Heart right ventricle (tissue), 16 donors: ENCODE results near the gene P3H3. TPM values are rescaled to one million over a fixed set of nuclear protein-coding genes. Genes with fewer than 3 reads are reported as not detected.

Source experiments
- ATAC-seq, 8 donors: fragments of 200-7000 bp; cut with Tn5 transposase; one replicate each; pipeline ENCODE4 v1.9.1; 2020; ENCODE audit warnings: mild to moderate bottlenecking in 8 of 8, moderate library complexity in 8 of 8, moderate number of reproducible peaks in 1 of 8
- DNase-seq, 2 donors: peaks; one replicate each; pipeline ENCODE4 v3.0.0-alpha.2; 2020
- H3K27ac ChIP-seq, 10 donors: fragments of 200-600 bp; sonication (generic) in 2 of 10; one replicate each; pipeline versions ENCODE4 v1.5.0 to v1.8.0; 2020 to 2022; ENCODE audit warnings: mild to moderate bottlenecking in 3 of 10
- H3K27me3 ChIP-seq, 7 donors: fragments of 200-600 bp; one replicate each; pipeline ENCODE4 v1.8.0; 2021 to 2022; ENCODE audit warnings: mild to moderate bottlenecking in 2 of 7
- H3K36me3 ChIP-seq, 9 donors: fragments of 200-600 bp; sonication (generic) in 1 of 9; one replicate each; pipeline versions ENCODE4 v1.5.0 to v1.8.0; 2020 to 2022; ENCODE audit warnings: mild to moderate bottlenecking in 2 of 9
- H3K4me1 ChIP-seq, 9 donors: fragments of 200-600 bp; sonication (generic) in 1 of 9; one replicate each; pipeline versions ENCODE4 v1.5.0 to v1.8.0; 2020 to 2022; ENCODE audit warnings: mild to moderate bottlenecking in 4 of 9
- H3K4me3 ChIP-seq, 10 donors: fragments of 200-600 bp; sonication (generic) in 2 of 10; one replicate each; pipeline versions ENCODE4 v1.5.0 to v1.8.0; 2020 to 2022; ENCODE audit warnings: mild to moderate bottlenecking in 7 of 10, moderate library complexity in 2 of 10
- H3K9me3 ChIP-seq, 11 donors: fragments of 200-600 bp in 10 of 11; sonication (generic) in 2 of 11; one replicate each; pipeline versions ENCODE4 v1.5.0 to v1.8.0; 2013 to 2022; ENCODE audit warnings: mild to moderate bottlenecking in 2 of 11, control low read depth in 1 of 11, moderate library complexity in 1 of 11
- WGBS, 2 donors: extraction: QIAGEN DNeasy Blood & Tissue Kit; methylation state at CpG; one replicate each; pipeline ENCODE4 v1.1.7; 2013; ENCODE audit warnings: inconsistent platforms in 1 of 2; 5-methylcytosine and 5-hydroxymethylcytosine counted together
- intact Hi-C, 10 donors: fragments of 100-400 bp; cut with DNase I; formaldehyde crosslinking; loops; one replicate each; pipeline versions ENCODE4 v1.11.1 to v1.14.2; 2022
- polyA plus RNA-seq, 2 donors: library from polyadenylated mRNA; stranded (reverse); fragments of 200-250 nt; gene quantifications; one replicate each; pipeline ENCODE4 v1.2.3, GENCODE V29; 2013
- total RNA-seq, 10 donors: library from RNA; stranded (reverse); fragmentation: NEBNext Ultra II Directional in 3 of 10; extraction: Animal tissue kit (Norgen Biotek cat#: 25700) in 3 of 10; gene quantifications; one replicate each; pipeline versions ENCODE4 v1.2.1 to v1.2.4, GENCODE V29; 2021 to 2023
- TF ChIP-seq, protein P1 (sequence below), 9 donors: fragments of 200-600 bp; sonication (generic) in 2 of 9; IDR thresholded peaks; one replicate each; pipeline versions ENCODE4 v1.5.0 to v1.8.0; 2021 to 2022; ENCODE audit warnings: antibody characterized with exemption in 9 of 9, mild to moderate bottlenecking in 5 of 9, moderate library complexity in 1 of 9
- donor health status: Arrhythmogenic right ventricular cardiomyopathy.
- donor health status: ischemic (EF 13 %, LVEDD 7.1; RV severe dilation, severe dysfunction).
- donor health status: healthy with polysubstance abuse.
- donor health status: DM: no; HTN: yes; CAD: no.
- donor health status: DM: no; HTN: no; CAD: no.
- donor health status: ischemic (EF 25% LVEDD 6.9; RV normal size, moderate dysfunction).
- donor health status: ischemic (EF 25% LVEDD 5.7; RV mildly dilated, moderate dysfunction).
- donor health status: healthy.
- donor health status: DM: yes; HTN: yes; CAD: no.
- donor health status: Ischemic cardiomyopathy.
- donor health status: ischemic (EF 35%, LVEDD 5.7; RV mildly dilated, moderate dysfunction).
- donor health status: nonischemic (EF 11% LVEDD 7.7; RV severe dilation, severe dysfunction).
- donor health status: DM: yes; HTN: yes; CAD: no.
- donor health status: PGD.
- donor health status: ischemic (EF 29% LVEDD 5.4; RV normal size, mild dysfunction).
- donor health status: nonischemic (EF 23%, LVEDD 6.1; RV moderate dilation, normal function).

Gene P3H3
- total and polyA plus RNA-seq, 12 donors, result 6.4 to 37.8 (median 16.0) TPM

GRCh38 chr12:6840330-6840729 lies 12.1 kb downstream of the P3H3 start:
- ATAC-seq, result peak in 5 of 8 donors; percentile 1 to 20 (median 7)
- DNase-seq, result no peak
- TF ChIP-seq, protein P1, sequence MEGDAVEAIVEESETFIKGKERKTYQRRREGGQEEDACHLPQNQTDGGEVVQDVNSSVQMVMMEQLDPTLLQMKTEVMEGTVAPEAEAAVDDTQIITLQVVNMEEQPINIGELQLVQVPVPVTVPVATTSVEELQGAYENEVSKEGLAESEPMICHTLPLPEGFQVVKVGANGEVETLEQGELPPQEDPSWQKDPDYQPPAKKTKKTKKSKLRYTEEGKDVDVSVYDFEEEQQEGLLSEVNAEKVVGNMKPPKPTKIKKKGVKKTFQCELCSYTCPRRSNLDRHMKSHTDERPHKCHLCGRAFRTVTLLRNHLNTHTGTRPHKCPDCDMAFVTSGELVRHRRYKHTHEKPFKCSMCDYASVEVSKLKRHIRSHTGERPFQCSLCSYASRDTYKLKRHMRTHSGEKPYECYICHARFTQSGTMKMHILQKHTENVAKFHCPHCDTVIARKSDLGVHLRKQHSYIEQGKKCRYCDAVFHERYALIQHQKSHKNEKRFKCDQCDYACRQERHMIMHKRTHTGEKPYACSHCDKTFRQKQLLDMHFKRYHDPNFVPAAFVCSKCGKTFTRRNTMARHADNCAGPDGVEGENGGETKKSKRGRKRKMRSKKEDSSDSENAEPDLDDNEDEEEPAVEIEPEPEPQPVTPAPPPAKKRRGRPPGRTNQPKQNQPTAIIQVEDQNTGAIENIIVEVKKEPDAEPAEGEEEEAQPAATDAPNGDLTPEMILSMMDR (IDR thresholded peaks at IDR 0.05), result no peak
- no peak overlapping the region for H3K4me3 ChIP-seq
- 42 to 47% methylated on average over 1 of the region's 1 CpG for WGBS, 2 donors
- H3K27me3 ChIP-seq, result no peaks in the 10 kb centered on the region
- H3K27ac ChIP-seq, result peak overlapping the region in 3 of 10 donors; percentile 56 to 67 (median 56)
- intact Hi-C loops, result no loop called here
- no peaks in the 10 kb centered on the region for H3K9me3 ChIP-seq
- peaks cover 0 to 83% (median 30%) of the 10 kb centered on the region in 9 donors for H3K36me3 ChIP-seq
- H3K4me1 ChIP-seq, result peaks cover 0 to 38% (median 0%) of the 10 kb centered on the region in 9 donors

DNA sequence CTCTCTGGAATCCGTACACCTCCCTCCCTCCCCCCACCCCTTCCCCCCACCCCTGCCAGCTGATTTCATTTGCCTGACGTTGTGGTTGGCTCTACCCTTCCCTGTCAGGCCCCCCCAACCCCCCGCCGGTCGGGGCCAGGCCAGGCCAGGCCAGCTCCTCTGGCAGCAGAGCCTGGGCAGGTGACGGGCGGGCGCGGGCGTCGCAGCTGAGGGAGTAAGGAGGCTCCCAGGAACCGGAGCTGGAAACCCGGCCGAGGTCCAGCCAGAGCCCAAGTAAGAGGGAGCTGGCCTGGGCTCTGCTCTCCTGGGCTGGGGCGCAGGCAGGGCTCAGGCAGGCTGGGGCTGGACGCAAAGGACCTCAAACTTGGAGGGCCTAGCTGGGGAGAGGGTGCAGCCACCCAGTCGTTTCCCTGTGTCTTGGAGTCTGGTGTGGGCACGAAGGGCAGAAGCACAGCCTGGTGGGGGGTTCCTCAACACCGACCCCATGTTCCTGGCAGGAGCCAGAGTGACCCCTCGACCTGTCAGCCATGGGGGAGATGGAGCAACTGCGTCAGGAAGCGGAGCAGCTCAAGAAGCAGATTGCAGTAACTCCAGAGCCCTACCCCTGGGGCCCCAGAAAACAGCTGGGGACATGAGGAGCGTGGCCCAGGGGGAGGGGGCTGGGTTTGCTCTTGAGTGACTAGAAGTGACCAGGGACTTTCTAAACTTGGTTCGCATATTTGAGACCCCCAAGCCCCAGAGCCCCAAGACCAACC lies 12.7 kb downstream of the P3H3 start, which contains the start of gene GNB3:
TSS of gene GNB3 (plus strand) at position 165 of the 755 bp plus-strand sequence. CDS start at position 528, 363 bp downstream.
- Histone ChIP-seq H3K27ac (peak within 1 kb of the TSS in 4 of 10 donors; percentile 46 to 71 (median 66)), H3K36me3 (peaks cover 0 to 86% (median 34%) of the 10 kb centered on the region in 9 donors), H3K4me1 (peaks cover 0 to 32% (median 0%) of the 10 kb centered on the region in 9 donors), H3K27me3 (no peaks in the 10 kb centered on the region), H3K4me3 (no peak within 1 kb of the TSS), H3K9me3 (no peaks in the 10 kb centered on the region)
- intact Hi-C loops, result no loop called here
- peak; percentile 41 to 84 (median 71) for ATAC-seq
- TF ChIP-seq, protein P1 (IDR thresholded peaks at IDR 0.05), result no peak
- peak in 1 of 2 donors; percentile 59 for DNase-seq
- 56 to 66% methylated on average over 24 of the region's 24 CpGs for WGBS, 2 donors

- Histone ChIP-seq H3K27ac (no peak overlapping the region), H3K9me3 (no peaks in the 10 kb centered on the region), H3K27me3 (no peaks in the 10 kb centered on the region), H3K4me3 (no peak overlapping the region), H3K4me1 (peaks cover 0 to 22% (median 0%) of the 10 kb centered on the region in 9 donors), H3K36me3 (peaks cover 0 to 88% (median 36%) of the 10 kb centered on the region in 9 donors)
- intact Hi-C loops, result no loop called here
- ATAC-seq (no peak), DNase-seq (no peak)
- TF ChIP-seq, protein P1 (IDR thresholded peaks at IDR 0.05), result no peak
- 94% methylated on average over 4 of the region's 4 CpGs for WGBS, 2 donors
These were observed 13.9 kb downstream of the P3H3 start for GRCh38 chr12:6842075-6842474.

DNA sequence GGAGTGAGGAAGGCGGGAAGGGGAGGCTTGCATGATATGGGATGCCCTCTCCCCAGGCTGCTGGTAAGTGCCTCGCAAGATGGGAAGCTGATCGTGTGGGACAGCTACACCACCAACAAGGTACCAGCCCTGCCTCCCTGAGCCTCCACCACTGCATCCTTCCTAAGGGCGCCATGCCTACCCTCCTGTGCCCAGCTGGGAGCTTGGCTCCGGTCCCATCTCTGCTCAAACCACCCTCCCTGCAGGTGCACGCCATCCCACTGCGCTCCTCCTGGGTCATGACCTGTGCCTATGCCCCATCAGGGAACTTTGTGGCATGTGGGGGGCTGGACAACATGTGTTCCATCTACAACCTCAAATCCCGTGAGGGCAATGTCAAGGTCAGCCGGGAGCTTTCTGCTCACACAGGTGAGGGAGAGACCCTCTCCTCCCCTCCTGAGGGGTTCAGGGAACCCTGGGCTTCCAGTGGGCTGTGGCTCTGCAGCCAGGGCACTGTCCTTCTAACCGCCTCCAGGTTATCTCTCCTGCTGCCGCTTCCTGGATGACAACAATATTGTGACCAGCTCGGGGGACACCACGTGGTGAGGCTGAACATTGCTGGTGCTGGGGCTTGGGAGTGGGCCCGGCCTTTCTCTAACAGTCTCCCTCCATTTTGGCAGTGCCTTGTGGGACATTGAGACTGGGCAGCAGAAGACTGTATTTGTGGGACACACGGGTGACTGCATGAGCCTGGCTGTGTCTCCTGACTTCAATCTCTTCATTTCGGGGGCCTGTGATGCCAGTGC lies 15.1 kb downstream of the P3H3 start:
- intact Hi-C loops, result no loop called here
- WGBS, 2 donors, result 67 to 68% methylated on average over 16 of the region's 16 CpGs
- TF ChIP-seq, protein P1 (IDR thresholded peaks at IDR 0.05), result no peak
- Histone ChIP-seq H3K27ac (no peak overlapping the region), H3K36me3 (peaks cover 0 to 87% (median 24%) of the 10 kb centered on the region in 9 donors), H3K27me3 (no peaks in the 10 kb centered on the region), H3K4me1 (peaks cover 0 to 22% (median 0%) of the 10 kb centered on the region in 9 donors), H3K9me3 (no peaks in the 10 kb centered on the region), H3K4me3 (no peak overlapping the region)
- DNase-seq (no peak), ATAC-seq (no peak)
